ENCODE results near the gene DCANP1. TPM values are rescaled to one million over a fixed set of nuclear protein-coding genes. Genes with fewer than 3 reads are reported as not detected.

DCANP1 gene
- total RNA-seq, 4 donors from 2014 or later: 0.26 TPM; not detected in 3

DNA sequence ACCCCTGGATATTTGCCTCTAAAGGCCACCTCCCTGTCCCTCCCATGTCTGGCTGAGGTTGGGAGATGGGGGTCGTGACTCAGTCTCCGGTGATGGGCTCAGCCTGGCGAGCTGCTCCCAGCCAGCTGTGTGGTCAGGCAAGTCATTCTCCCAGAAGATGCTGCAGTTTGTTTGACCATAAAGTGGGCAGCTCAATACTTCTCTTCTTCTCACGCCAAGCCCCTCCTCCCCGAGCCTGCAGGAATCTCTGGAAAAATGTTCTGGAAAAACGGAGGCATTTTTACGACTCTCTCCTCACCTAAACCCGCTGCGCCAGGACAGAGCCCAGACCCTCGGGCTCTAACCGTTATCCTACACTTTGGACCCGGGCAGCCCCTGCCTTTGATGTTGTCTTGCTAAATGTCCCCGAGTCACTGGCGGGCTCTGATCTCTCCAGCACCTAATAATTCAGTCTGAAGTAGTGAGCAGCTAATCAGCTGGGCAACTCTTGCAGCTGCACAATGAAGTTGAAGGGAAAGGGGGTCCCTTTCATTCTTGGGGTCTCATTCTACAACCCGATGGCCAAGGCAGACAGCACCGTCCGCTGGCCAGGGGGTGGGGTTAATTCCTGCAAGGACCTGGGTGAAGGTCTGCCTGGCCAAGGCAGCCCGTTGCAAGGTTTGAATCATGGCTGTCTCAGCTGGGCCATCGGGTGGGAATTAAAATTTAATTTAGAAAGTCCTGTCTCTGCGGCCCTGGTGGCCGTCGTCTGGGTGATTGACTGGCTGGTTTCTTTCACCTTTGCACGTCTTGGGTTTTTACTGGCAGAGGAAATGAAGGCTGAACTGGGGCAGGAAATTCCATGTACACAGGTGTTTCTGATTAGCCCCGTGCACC lies 12.3 kb downstream of the DCANP1 start:
- peaks cover 12 to 23% (median 15%) of the 10 kb centered on the region in 4 donors for H3K4me1 ChIP-seq
- peak; percentile 83 for DNase-seq (ENCODE audit: extremely low spot score)
- no peaks in the 10 kb centered on the region for H3K36me3 ChIP-seq
- 73% methylated on average over 24 of the region's 24 CpGs for WGBS
- no peak overlapping the region for H3K27ac ChIP-seq (replicated peaks in 1 of 4)
- peaks cover 0 to 18% (median 0%) of the 10 kb centered on the region in 4 donors for H3K27me3 ChIP-seq
- no peaks in the 10 kb centered on the region for H3K9me3 ChIP-seq
- H3K4me3 ChIP-seq: no peak overlapping the region
- TF ChIP-seq POLR2AphosphoS5 (IDR thresholded peaks at IDR 0.05) (no peak), POLR2A (IDR thresholded peaks at IDR 0.05; ENCODE audit: low read depth) (no peak), EP300 (IDR thresholded peaks at IDR 0.05) (no peak)
- TF ChIP-seq, protein P1, sequence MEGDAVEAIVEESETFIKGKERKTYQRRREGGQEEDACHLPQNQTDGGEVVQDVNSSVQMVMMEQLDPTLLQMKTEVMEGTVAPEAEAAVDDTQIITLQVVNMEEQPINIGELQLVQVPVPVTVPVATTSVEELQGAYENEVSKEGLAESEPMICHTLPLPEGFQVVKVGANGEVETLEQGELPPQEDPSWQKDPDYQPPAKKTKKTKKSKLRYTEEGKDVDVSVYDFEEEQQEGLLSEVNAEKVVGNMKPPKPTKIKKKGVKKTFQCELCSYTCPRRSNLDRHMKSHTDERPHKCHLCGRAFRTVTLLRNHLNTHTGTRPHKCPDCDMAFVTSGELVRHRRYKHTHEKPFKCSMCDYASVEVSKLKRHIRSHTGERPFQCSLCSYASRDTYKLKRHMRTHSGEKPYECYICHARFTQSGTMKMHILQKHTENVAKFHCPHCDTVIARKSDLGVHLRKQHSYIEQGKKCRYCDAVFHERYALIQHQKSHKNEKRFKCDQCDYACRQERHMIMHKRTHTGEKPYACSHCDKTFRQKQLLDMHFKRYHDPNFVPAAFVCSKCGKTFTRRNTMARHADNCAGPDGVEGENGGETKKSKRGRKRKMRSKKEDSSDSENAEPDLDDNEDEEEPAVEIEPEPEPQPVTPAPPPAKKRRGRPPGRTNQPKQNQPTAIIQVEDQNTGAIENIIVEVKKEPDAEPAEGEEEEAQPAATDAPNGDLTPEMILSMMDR (IDR thresholded peaks at IDR 0.05): no peak
- intact Hi-C loops (cut with DNase I): no loop called here

DNA sequence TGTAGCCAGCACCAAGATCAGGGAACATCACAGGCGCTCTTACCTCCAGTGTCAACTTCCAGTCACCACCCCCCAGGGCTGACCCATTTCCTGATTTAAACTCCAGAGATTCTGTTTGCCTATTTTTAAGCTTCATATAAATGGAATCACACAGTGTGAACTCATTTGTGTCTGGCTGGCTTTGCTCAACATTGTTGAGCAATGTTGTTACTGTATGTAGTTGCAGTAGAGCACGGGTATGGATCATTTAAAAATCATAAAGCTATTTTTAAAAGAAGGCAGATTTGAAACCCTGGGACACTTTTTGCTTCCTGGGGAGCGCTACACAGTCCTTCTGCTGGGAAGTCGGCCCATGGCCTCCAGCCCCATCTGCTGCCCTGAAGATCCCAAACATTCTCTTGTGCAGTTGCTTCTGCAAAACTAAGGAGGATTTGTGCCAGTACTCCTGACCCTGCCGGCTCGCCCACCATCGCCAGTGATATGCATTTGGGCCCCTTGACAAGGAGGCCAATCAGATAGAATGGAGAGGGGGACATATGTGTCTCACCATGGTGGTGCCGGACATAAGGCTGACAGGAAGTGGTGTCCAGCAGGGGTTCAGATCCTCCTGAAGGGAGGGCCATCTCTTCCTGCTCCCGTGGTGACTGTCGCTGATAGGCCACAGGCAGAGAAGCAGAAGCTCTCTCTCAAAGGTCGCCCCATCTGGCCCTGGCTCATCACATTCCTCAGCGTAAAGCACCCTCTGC lies 13.3 kb downstream of the DCANP1 start:
- Histone ChIP-seq H3K4me3 (no peak overlapping the region), H3K27me3 (peaks cover 0 to 18% (median 0%) of the 10 kb centered on the region in 4 donors), H3K9me3 (peaks cover 0 to 5% (median 1%) of the 10 kb centered on the region in 4 donors), H3K36me3 (no peaks in the 10 kb centered on the region), H3K4me1 (peaks cover 12 to 23% (median 15%) of the 10 kb centered on the region in 4 donors), H3K27ac (replicated peaks in 1 of 4) (no peak overlapping the region)
- TF ChIP-seq, protein P1 (IDR thresholded peaks at IDR 0.05): no peak
- TF ChIP-seq POLR2AphosphoS5 (IDR thresholded peaks at IDR 0.05) (no peak), POLR2A (IDR thresholded peaks at IDR 0.05; ENCODE audit: low read depth) (no peak), EP300 (IDR thresholded peaks at IDR 0.05) (no peak)
- intact Hi-C loops (cut with DNase I): no loop called here
- DNase-seq (ENCODE audit: extremely low spot score): peak; percentile 88
- 70% methylated on average over 12 of the region's 12 CpGs for WGBS

DNA sequence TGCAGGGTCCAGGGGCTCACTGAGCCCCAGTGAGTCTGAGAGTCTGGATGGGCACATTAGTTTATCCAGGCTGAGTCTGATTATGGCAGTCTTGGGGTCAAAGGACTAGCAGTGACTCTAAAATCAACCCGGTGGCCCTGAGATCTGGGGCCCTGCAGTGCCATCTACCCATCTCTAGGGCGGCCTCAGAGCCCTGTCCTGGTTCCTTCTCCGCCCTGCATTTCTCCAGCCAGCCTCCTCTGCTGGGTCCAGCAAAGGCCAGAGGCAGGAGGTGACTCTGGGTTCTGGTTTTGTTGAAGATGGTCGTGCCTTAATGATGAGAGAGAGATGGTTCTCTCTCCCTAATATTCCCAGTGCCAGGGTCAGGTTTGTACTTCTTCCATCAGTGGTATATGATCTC lies 15.0 kb downstream of the DCANP1 start:
- Histone ChIP-seq H3K9me3 (peaks cover 0 to 12% (median 4%) of the 10 kb centered on the region in 4 donors), H3K4me3 (no peak overlapping the region), H3K4me1 (peaks cover 0 to 9% (median 3%) of the 10 kb centered on the region in 4 donors), H3K27me3 (peaks cover 0 to 18% (median 0%) of the 10 kb centered on the region in 4 donors), H3K36me3 (no peaks in the 10 kb centered on the region), H3K27ac (replicated peaks in 1 of 4) (no peak overlapping the region)
- 88% methylated on average over 4 of the region's 4 CpGs for WGBS
- TF ChIP-seq, protein P1 (IDR thresholded peaks at IDR 0.05): no peak
- TF ChIP-seq POLR2AphosphoS5 (IDR thresholded peaks at IDR 0.05) (no peak), POLR2A (IDR thresholded peaks at IDR 0.05; ENCODE audit: low read depth) (no peak), EP300 (IDR thresholded peaks at IDR 0.05) (no peak)
- intact Hi-C loops (cut with DNase I): no loop called here
- no peak for DNase-seq (ENCODE audit: extremely low spot score)

DNA sequence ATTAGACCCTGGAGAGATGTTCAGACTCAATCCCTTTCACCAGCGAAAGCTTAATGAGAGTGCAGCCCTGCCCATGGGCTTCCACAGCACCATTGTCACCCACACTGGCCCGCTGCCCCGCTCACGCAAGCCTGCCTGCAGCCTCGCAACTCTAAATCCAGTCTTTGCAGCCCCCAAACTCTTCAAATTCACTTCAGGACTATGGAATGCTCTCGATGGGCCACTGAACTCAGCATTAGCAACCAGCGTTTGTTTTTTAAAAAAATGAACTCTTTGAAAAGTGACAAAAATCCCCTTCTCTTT lies 17.1 kb downstream of the DCANP1 start:
- TF ChIP-seq POLR2AphosphoS5 (IDR thresholded peaks at IDR 0.05): no peak
- H3K9me3 ChIP-seq: peaks cover 0 to 12% (median 4%) of the 10 kb centered on the region in 4 donors
- intact Hi-C loops (cut with DNase I): no loop called here
- H3K27me3 ChIP-seq: peaks cover 0 to 12% (median 0%) of the 10 kb centered on the region in 4 donors
- H3K4me1 ChIP-seq: peaks cover 0 to 9% (median 0%) of the 10 kb centered on the region in 4 donors
- no peak overlapping the region for H3K27ac ChIP-seq (replicated peaks in 1 of 4)
- no peaks in the 10 kb centered on the region for H3K36me3 ChIP-seq
- no peak overlapping the region for H3K4me3 ChIP-seq
- 92% methylated on average over 7 of the region's 7 CpGs for WGBS
- no peak for DNase-seq (ENCODE audit: extremely low spot score)

Measured in esophagus muscularis mucosa (tissue), 4 donors.